Astrocyte (in vitro differentiated cells and primary cell): ENCODE results near the gene SETD2. TPM values are rescaled to one million over a fixed set of nuclear protein-coding genes. Genes with fewer than 3 reads are reported as not detected.

Experiments
- DNase-seq: peaks from one replicate; pipeline ENCODE4 v3.0.0-alpha.2; 2010; ENCODE audit warnings: low read depth
- FAIRE-seq: peaks from 2 replicates; lab custom pipeline; 2011; peaks lifted over from hg19 to GRCh38; lab: Jason Lieb, UNC
- H2AFZ ChIP-seq: 2 replicates; pipeline ENCODE4 v1.6.0; 2012; ENCODE audit warnings: low read depth, low read length, inconsistent platforms
- H3K27ac ChIP-seq: 2 replicates; pipeline ENCODE4 v1.5.1; 2011; ENCODE audit warnings: low read depth, low read length, inconsistent platforms
- H3K27me3 ChIP-seq: 2 replicates; pipeline ENCODE4 v1.6.0; 2011; ENCODE audit warnings: low read length, inconsistent platforms; ENCODE audit not compliant: insufficient read depth
- H3K36me3 ChIP-seq: 2 replicates; pipeline ENCODE4 v1.5.1; 2011; ENCODE audit warnings: low read length, inconsistent platforms; ENCODE audit not compliant: insufficient read depth
- H3K4me1 ChIP-seq: 2 replicates; pipeline ENCODE4 v1.5.1; 2011; ENCODE audit warnings: low read length, inconsistent platforms; ENCODE audit not compliant: insufficient read depth
- H3K4me2 ChIP-seq: 2 replicates; pipeline ENCODE4 v1.6.0; 2012; ENCODE audit warnings: low read length, inconsistent platforms
- H3K4me3 ChIP-seq: 2 replicates; pipeline ENCODE4 v1.5.1; 2011; ENCODE audit warnings: low read depth, mild to moderate bottlenecking, low read length, inconsistent platforms; ENCODE audit not compliant: insufficient read depth
- H3K79me2 ChIP-seq: 2 replicates; pipeline ENCODE4 v1.6.0; 2012; ENCODE audit warnings: mild to moderate bottlenecking, low read length, inconsistent platforms; ENCODE audit not compliant: insufficient read depth
- H3K9ac ChIP-seq: 2 replicates; pipeline ENCODE4 v1.6.0; 2012; ENCODE audit warnings: mild to moderate bottlenecking, low read length, inconsistent platforms
- H3K9me3 ChIP-seq: 2 replicates; pipeline ENCODE4 v1.5.1; 2012; ENCODE audit warnings: low read depth, mild to moderate bottlenecking, low read length, inconsistent platforms; ENCODE audit not compliant: insufficient read depth
- H4K20me1 ChIP-seq: 2 replicates; pipeline ENCODE4 v1.6.0; 2012; ENCODE audit warnings: low read length, inconsistent platforms; ENCODE audit not compliant: insufficient read depth
- H3K27ac Mint-ChIP-seq: one replicate; pipeline ENCODE4 v1.8.0; 2021; ENCODE audit warnings: mild to moderate bottlenecking, mixed read lengths; ENCODE audit not compliant: unreplicated experiment
- H3K27me3 Mint-ChIP-seq: one replicate; pipeline ENCODE4 v1.8.0; 2021; ENCODE audit warnings: low read depth, mixed read lengths; ENCODE audit not compliant: unreplicated experiment
- H3K36me3 Mint-ChIP-seq: one replicate; pipeline ENCODE4 v1.8.0; 2021; ENCODE audit warnings: low read depth, mixed read lengths; ENCODE audit not compliant: unreplicated experiment
- H3K4me1 Mint-ChIP-seq: one replicate; pipeline ENCODE4 v1.8.0; 2021; ENCODE audit warnings: low read depth, mixed read lengths; ENCODE audit not compliant: unreplicated experiment
- H3K4me3 Mint-ChIP-seq: one replicate; pipeline ENCODE4 v1.8.0; 2021; ENCODE audit warnings: mild to moderate bottlenecking, moderate library complexity, mixed read lengths; ENCODE audit not compliant: unreplicated experiment
- H3K9me3 Mint-ChIP-seq: one replicate; pipeline ENCODE4 v1.8.0; 2021; ENCODE audit warnings: mild to moderate bottlenecking, mixed read lengths; ENCODE audit not compliant: unreplicated experiment
- CTCF ChIP-seq: IDR thresholded peaks from 2 replicates; pipeline ENCODE4 v1.5.1; 2011; ENCODE audit warnings: low read depth, mild to moderate bottlenecking, inconsistent platforms, low read length, moderate library complexity; ENCODE audit not compliant: insufficient read depth
- EZH2 ChIP-seq: IDR thresholded peaks from 2 replicates; pipeline ENCODE4 v1.6.1; 2012; ENCODE audit warnings: mild to moderate bottlenecking, low read length, inconsistent platforms; ENCODE audit not compliant: insufficient read depth
- total RNA-seq: library from RNA; stranded (reverse); gene quantifications from 2 replicates; pipeline ENCODE4 v1.2.1, GENCODE V29; 2021

SETD2 gene
- total RNA-seq, 1 donor from 2014 or later: 46.5 TPM

GRCh38 chr3:46986055-46986730, 177.7 kb downstream of the SETD2 start:
- no peaks in the 10 kb centered on the region for H3K9me3 ChIP-seq
- Mint-ChIP-seq H3K27me3 (peaks cover 6% of the 10 kb centered on the region), H3K4me1 (no peaks in the 10 kb centered on the region), H3K4me3 (no peak overlapping the region), H3K27ac (no peak overlapping the region), H3K9me3 (peaks cover 2% of the 10 kb centered on the region), H3K36me3 (peaks cover 11% of the 10 kb centered on the region)
- no peak overlapping the region for H3K4me3 ChIP-seq
- no peak overlapping the region for H2AFZ ChIP-seq
- no peak overlapping the region for H3K4me2 ChIP-seq
- H3K27me3 ChIP-seq: no peaks in the 10 kb centered on the region
- H3K4me1 ChIP-seq: peaks cover 4% of the 10 kb centered on the region
- DNase-seq: no peak
- H3K36me3 ChIP-seq: no peaks in the 10 kb centered on the region
- H3K79me2 ChIP-seq: no peaks in the 10 kb centered on the region
- no peaks in the 10 kb centered on the region for H4K20me1 ChIP-seq
- no peak for FAIRE-seq
- no peak overlapping the region for H3K27ac ChIP-seq
- no peak overlapping the region for H3K9ac ChIP-seq
- no peak for TF ChIP-seq CTCF

- no peak for DNase-seq
- no peak overlapping the region for H2AFZ ChIP-seq
- H3K4me3 Mint-ChIP-seq: no peak overlapping the region
- H3K36me3 ChIP-seq: no peaks in the 10 kb centered on the region
- peaks cover 11% of the 10 kb centered on the region for H3K36me3 Mint-ChIP-seq
- no peaks in the 10 kb centered on the region for H3K27me3 ChIP-seq
- no peak overlapping the region for H3K9ac ChIP-seq
- no peak overlapping the region for H3K4me3 ChIP-seq
- TF ChIP-seq EZH2 (no peak), CTCF (no peak)
- H3K4me1 Mint-ChIP-seq: no peaks in the 10 kb centered on the region
- H3K27me3 Mint-ChIP-seq: peaks cover 5% of the 10 kb centered on the region
- H3K27ac ChIP-seq: no peak overlapping the region
- no peaks in the 10 kb centered on the region for H3K79me2 ChIP-seq
- H3K9me3 Mint-ChIP-seq: no peaks in the 10 kb centered on the region
- peaks cover 4% of the 10 kb centered on the region for H3K4me1 ChIP-seq
- no peaks in the 10 kb centered on the region for H4K20me1 ChIP-seq
- no peaks in the 10 kb centered on the region for H3K9me3 ChIP-seq
- FAIRE-seq: no peak
- H3K4me2 ChIP-seq: no peak overlapping the region
- no peak overlapping the region for H3K27ac Mint-ChIP-seq
Measured at GRCh38 chr3:46985588-46985987, 178.3 kb downstream of the SETD2 start.
